CD4-positive, alpha-beta T cell treated with Interleukin-6 for 4 hours (primary cell): ENCODE data around the gene PLK1.
A peak's percentile ranks its signal among the peaks of the same experiment; 100 is the strongest.
"Not testable (repeated sequence)": the region's sequence is repeated elsewhere in the genome, so short reads cannot be mapped to it uniquely, and the experiment has no call there.

ENCODE experiments used
- DNase-seq: peaks from one replicate; pipeline ENCODE4 v3.0.0-alpha.2; 2020; ENCODE audit warnings: mixed read lengths

PLK1 gene

GRCh38 chr16:23678430-23679273 is at the start of gene PLK1:
Gene PLK1, plus strand, starts transcription at chr16:23678889. Its CDS starts 44 bp downstream, at chr16:23678933.
- DNase-seq: peak; percentile 71

- no peak for DNase-seq
Observed at GRCh38 chr16:23629516-23629915, 49.2 kb upstream of the PLK1 start.

- DNase-seq: not testable (repeated sequence)
Observed at GRCh38 chr16:23631874-23632273, 46.8 kb upstream of the PLK1 start.

- no peak for DNase-seq
Observed at GRCh38 chr16:23634461-23635036, 44.1 kb upstream of the PLK1 start.

GRCh38 chr16:23635958-23636357 is 42.7 kb upstream of the PLK1 start:
- no peak for DNase-seq

- peak; percentile 2 for DNase-seq
Observed at GRCh38 chr16:23640615-23640930, 38.1 kb upstream of the PLK1 start.

GRCh38 chr16:23640931-23641765 is 37.5 kb upstream of the PLK1 start, which contains the start of the genes DCTN5 and PALB2:
Gene DCTN5, plus strand, starts transcription at chr16:23641466. Its CDS starts 77 bp downstream, at chr16:23641543.
Gene PALB2, minus strand, starts transcription at chr16:23641310. Its CDS starts 153 bp downstream, at chr16:23641157.
- peak; percentile 86 for DNase-seq

GRCh38 chr16:23642246-23642774 is 36.4 kb upstream of the PLK1 start:
- no peak for DNase-seq

GRCh38 chr16:23650674-23651416 is 27.8 kb upstream of the PLK1 start:
- no peak for DNase-seq

- no peak for DNase-seq
Observed at GRCh38 chr16:23651943-23652468, 26.7 kb upstream of the PLK1 start.

- no peak for DNase-seq
Observed at GRCh38 chr16:23663918-23664317, 14.8 kb upstream of the PLK1 start.

- no peak for DNase-seq
Observed at GRCh38 chr16:23666571-23667354, 11.9 kb upstream of the PLK1 start.

GRCh38 chr16:23667355-23667659 is 11.4 kb upstream of the PLK1 start:
- no peak for DNase-seq

GRCh38 chr16:23668225-23668624 is 10.5 kb upstream of the PLK1 start:
- no peak for DNase-seq

GRCh38 chr16:23668873-23669272 is 9.8 kb upstream of the PLK1 start:
- no peak for DNase-seq

- no peak for DNase-seq
Observed at GRCh38 chr16:23670137-23670776, 8.4 kb upstream of the PLK1 start.

- DNase-seq: no peak
Observed at GRCh38 chr16:23673971-23674614, 4.6 kb upstream of the PLK1 start.

GRCh38 chr16:23676924-23677480 is 1.7 kb upstream of the PLK1 start:
- no peak for DNase-seq

- no peak for DNase-seq
Observed at GRCh38 chr16:23679274-23679985, 741 bp downstream of the PLK1 start.

GRCh38 chr16:23679986-23680336 is 1.3 kb downstream of the PLK1 start:
- DNase-seq: no peak
